Measurements from ENCODE around the gene FLT4.

DNA sequence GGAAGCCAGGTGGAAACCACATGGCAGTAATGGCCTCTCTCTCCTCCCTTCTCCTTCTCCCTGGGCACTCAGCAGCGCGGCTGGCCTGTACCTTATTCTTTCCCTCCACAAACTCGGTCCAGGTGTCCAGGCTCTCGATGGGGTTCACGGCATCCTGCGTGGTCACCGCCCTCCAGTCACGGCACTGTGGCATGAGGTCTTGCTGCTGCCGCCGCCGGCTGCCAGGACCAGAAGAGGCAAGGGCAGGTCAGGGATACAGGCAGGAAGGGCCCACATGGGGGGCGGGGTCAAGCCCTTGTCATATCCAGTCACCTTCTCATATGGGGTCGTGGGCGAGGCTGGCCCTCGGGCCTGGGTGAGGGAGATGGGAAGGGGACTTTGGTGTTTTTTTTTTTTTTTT is 25.6 kb downstream of the FLT4 start:
- TF ChIP-seq, protein P1, sequence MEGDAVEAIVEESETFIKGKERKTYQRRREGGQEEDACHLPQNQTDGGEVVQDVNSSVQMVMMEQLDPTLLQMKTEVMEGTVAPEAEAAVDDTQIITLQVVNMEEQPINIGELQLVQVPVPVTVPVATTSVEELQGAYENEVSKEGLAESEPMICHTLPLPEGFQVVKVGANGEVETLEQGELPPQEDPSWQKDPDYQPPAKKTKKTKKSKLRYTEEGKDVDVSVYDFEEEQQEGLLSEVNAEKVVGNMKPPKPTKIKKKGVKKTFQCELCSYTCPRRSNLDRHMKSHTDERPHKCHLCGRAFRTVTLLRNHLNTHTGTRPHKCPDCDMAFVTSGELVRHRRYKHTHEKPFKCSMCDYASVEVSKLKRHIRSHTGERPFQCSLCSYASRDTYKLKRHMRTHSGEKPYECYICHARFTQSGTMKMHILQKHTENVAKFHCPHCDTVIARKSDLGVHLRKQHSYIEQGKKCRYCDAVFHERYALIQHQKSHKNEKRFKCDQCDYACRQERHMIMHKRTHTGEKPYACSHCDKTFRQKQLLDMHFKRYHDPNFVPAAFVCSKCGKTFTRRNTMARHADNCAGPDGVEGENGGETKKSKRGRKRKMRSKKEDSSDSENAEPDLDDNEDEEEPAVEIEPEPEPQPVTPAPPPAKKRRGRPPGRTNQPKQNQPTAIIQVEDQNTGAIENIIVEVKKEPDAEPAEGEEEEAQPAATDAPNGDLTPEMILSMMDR (IDR thresholded peaks at IDR 0.05): no peak
- TF ChIP-seq EP300 (IDR thresholded peaks at IDR 0.05) (no peak), POLR2A (IDR thresholded peaks at IDR 0.05) (no peak), POLR2AphosphoS5 (IDR thresholded peaks at IDR 0.05) (no peak)

All from sigmoid colon (tissue), 4 donors.